ENCODE data around the gene CSPG4.
"Not testable (repeated sequence)": the region's sequence is repeated elsewhere in the genome, so short reads cannot be mapped to it uniquely, and the experiment has no call there.

CSPG4 gene

GRCh38 chr15:75712668-75713337 is at the start of gene CSPG4:
Gene CSPG4, minus strand, starts transcription at chr15:75712848. Its CDS starts 93 bp downstream, at chr15:75712755.
- DNase-seq (ENCODE audit: low read depth), result no peak

- DNase-seq (ENCODE audit: low read depth), result not testable (repeated sequence)
Measured at GRCh38 chr15:75762357-75762718, 49.7 kb upstream of the CSPG4 start.

GRCh38 chr15:75761446-75762356 is 49.1 kb upstream of the CSPG4 start:
- DNase-seq (ENCODE audit: low read depth), result no peak

- DNase-seq (ENCODE audit: low read depth), result no peak
Measured at GRCh38 chr15:75760704-75761435, 48.2 kb upstream of the CSPG4 start.

GRCh38 chr15:75760131-75760520 is 47.5 kb upstream of the CSPG4 start:
- not testable (repeated sequence) for DNase-seq (ENCODE audit: low read depth)

- no peak for DNase-seq (ENCODE audit: low read depth)
Measured at GRCh38 chr15:75759416-75760130, 46.9 kb upstream of the CSPG4 start.

- peak; percentile 21 for DNase-seq (ENCODE audit: low read depth)
Measured at GRCh38 chr15:75758071-75758872, 45.6 kb upstream of the CSPG4 start.

- DNase-seq (ENCODE audit: low read depth), result not testable (repeated sequence)
Measured at GRCh38 chr15:75754871-75755270, 42.2 kb upstream of the CSPG4 start.

- DNase-seq (ENCODE audit: low read depth), result no peak
Measured at GRCh38 chr15:75753145-75753544, 40.5 kb upstream of the CSPG4 start.

- no peak for DNase-seq (ENCODE audit: low read depth)
Measured at GRCh38 chr15:75751891-75752290, 39.2 kb upstream of the CSPG4 start.

- DNase-seq (ENCODE audit: low read depth), result no peak
Measured at GRCh38 chr15:75751116-75751875, 38.6 kb upstream of the CSPG4 start.

GRCh38 chr15:75750261-75751050 is 37.8 kb upstream of the CSPG4 start:
- DNase-seq (ENCODE audit: low read depth), result no peak

- DNase-seq (ENCODE audit: low read depth), result no peak
Measured at GRCh38 chr15:75749820-75750219, 37.2 kb upstream of the CSPG4 start.

GRCh38 chr15:75748882-75749281 is 36.2 kb upstream of the CSPG4 start:
- not testable (repeated sequence) for DNase-seq (ENCODE audit: low read depth)

- not testable (repeated sequence) for DNase-seq (ENCODE audit: low read depth)
Measured at GRCh38 chr15:75747121-75747520, 34.5 kb upstream of the CSPG4 start.

GRCh38 chr15:75745305-75745704 is 32.7 kb upstream of the CSPG4 start:
- DNase-seq (ENCODE audit: low read depth), result no peak

- not testable (repeated sequence) for DNase-seq (ENCODE audit: low read depth)
Measured at GRCh38 chr15:75742346-75742745, 29.7 kb upstream of the CSPG4 start.

- no peak for DNase-seq (ENCODE audit: low read depth)
Measured at GRCh38 chr15:75739791-75740190, 27.1 kb upstream of the CSPG4 start.

GRCh38 chr15:75738647-75739325 is 26.1 kb upstream of the CSPG4 start:
- peak; percentile 77 for DNase-seq (ENCODE audit: low read depth)
